ENCODE measurements around the gene KRTAP12-4. TPM values are rescaled to one million over a fixed set of nuclear protein-coding genes. Genes with fewer than 3 reads are reported as not detected.

KRTAP12-4 gene
- total RNA-seq, 4 donors from 2014 or later, result not detected

GRCh38 chr21:44696572-44696971, 42.1 kb upstream of the KRTAP12-4 start:
- Histone ChIP-seq H3K4me3 (no peak overlapping the region), H3K27me3 (no peaks in the 10 kb centered on the region), H3K9me3 (peaks cover 0 to 15% (median 3%) of the 10 kb centered on the region in 4 donors), H3K36me3 (no peaks in the 10 kb centered on the region), H3K4me1 (no peaks in the 10 kb centered on the region), H3K27ac (no peak overlapping the region)
- no peak for DNase-seq
- TF ChIP-seq, protein P1, sequence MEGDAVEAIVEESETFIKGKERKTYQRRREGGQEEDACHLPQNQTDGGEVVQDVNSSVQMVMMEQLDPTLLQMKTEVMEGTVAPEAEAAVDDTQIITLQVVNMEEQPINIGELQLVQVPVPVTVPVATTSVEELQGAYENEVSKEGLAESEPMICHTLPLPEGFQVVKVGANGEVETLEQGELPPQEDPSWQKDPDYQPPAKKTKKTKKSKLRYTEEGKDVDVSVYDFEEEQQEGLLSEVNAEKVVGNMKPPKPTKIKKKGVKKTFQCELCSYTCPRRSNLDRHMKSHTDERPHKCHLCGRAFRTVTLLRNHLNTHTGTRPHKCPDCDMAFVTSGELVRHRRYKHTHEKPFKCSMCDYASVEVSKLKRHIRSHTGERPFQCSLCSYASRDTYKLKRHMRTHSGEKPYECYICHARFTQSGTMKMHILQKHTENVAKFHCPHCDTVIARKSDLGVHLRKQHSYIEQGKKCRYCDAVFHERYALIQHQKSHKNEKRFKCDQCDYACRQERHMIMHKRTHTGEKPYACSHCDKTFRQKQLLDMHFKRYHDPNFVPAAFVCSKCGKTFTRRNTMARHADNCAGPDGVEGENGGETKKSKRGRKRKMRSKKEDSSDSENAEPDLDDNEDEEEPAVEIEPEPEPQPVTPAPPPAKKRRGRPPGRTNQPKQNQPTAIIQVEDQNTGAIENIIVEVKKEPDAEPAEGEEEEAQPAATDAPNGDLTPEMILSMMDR (IDR thresholded peaks at IDR 0.05), result no peak
- no peak for TF ChIP-seq POLR2A (IDR thresholded peaks at IDR 0.05)

- DNase-seq, result no peak
- no peaks in the 10 kb centered on the region for H3K4me1 ChIP-seq
- H3K27me3 ChIP-seq, result no peaks in the 10 kb centered on the region
- no peak overlapping the region for H3K4me3 ChIP-seq
- H3K36me3 ChIP-seq, result no peaks in the 10 kb centered on the region
- TF ChIP-seq, protein P1 (IDR thresholded peaks at IDR 0.05), result no peak
- TF ChIP-seq POLR2A (IDR thresholded peaks at IDR 0.05), result no peak
- peaks cover 0 to 15% (median 3%) of the 10 kb centered on the region in 4 donors for H3K9me3 ChIP-seq
- H3K27ac ChIP-seq, result no peak overlapping the region
These were observed 41.2 kb upstream of the KRTAP12-4 start for GRCh38 chr21:44695641-44696040.

DNA sequence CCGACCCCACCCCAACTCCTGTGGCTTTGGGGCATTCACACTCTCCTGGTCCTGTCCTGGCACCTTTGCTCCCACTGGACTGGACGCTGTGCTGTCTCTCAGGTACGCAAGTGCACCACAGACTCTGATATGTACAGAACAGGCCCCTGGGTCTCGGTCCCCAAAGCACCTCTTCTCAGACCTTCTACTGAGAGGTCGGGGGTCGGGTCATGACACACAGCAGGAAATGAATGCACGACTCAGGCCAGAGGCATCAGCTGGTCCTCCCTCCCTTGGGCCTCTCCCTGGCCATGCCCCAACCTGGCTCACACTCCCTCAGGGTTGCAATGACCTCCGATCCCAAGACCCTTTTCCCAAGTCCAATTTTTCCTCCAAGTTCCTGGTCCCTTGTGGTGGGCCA, 40.7 kb upstream of the KRTAP12-4 start:
- H3K9me3 ChIP-seq, result peaks cover 0 to 15% (median 3%) of the 10 kb centered on the region in 4 donors
- H3K27me3 ChIP-seq, result no peaks in the 10 kb centered on the region
- no peak overlapping the region for H3K27ac ChIP-seq
- no peak overlapping the region for H3K4me3 ChIP-seq
- no peaks in the 10 kb centered on the region for H3K4me1 ChIP-seq
- no peak for TF ChIP-seq POLR2A (IDR thresholded peaks at IDR 0.05)
- TF ChIP-seq, protein P1 (IDR thresholded peaks at IDR 0.05), result no peak
- DNase-seq, result no peak
- H3K36me3 ChIP-seq, result no peaks in the 10 kb centered on the region

- Histone ChIP-seq H3K9me3 (peaks cover 0 to 15% (median 3%) of the 10 kb centered on the region in 4 donors), H3K4me3 (no peak overlapping the region), H3K27me3 (no peaks in the 10 kb centered on the region), H3K36me3 (no peaks in the 10 kb centered on the region), H3K27ac (no peak overlapping the region), H3K4me1 (no peaks in the 10 kb centered on the region)
- DNase-seq, result no peak
- TF ChIP-seq, protein P1 (IDR thresholded peaks at IDR 0.05), result no peak
- TF ChIP-seq POLR2A (IDR thresholded peaks at IDR 0.05), result no peak
These were observed 40.3 kb upstream of the KRTAP12-4 start for GRCh38 chr21:44694776-44695175.

- Histone ChIP-seq H3K36me3 (no peaks in the 10 kb centered on the region), H3K9me3 (peaks cover 0 to 15% (median 3%) of the 10 kb centered on the region in 4 donors), H3K4me3 (no peak overlapping the region), H3K4me1 (no peaks in the 10 kb centered on the region), H3K27me3 (no peaks in the 10 kb centered on the region), H3K27ac (no peak overlapping the region)
- TF ChIP-seq POLR2A (IDR thresholded peaks at IDR 0.05), result no peak
- TF ChIP-seq, protein P1 (IDR thresholded peaks at IDR 0.05), result no peak
- DNase-seq, result no peak
These were observed 38.5 kb upstream of the KRTAP12-4 start for GRCh38 chr21:44692798-44693512.
